HEK293 (cell line): ENCODE results near the gene PARD3.

Experiments used
- CTCF ChIP-seq: fragments of 450-650 bp; formaldehyde crosslinking; IDR thresholded peaks from 2 replicates; pipeline ENCODE4 v1.5.1; 2016; ENCODE audit warnings: missing biosample characterization, missing genetic modification characterization
- ELK4 ChIP-seq: IDR thresholded peaks from 2 replicates; pipeline ENCODE4 v1.6.1; 2011; ENCODE audit warnings: mild to moderate bottlenecking, low read depth, low read length, borderline replicate concordance
- KLF9 ChIP-seq: fragments of 450-650 bp; formaldehyde crosslinking; IDR thresholded peaks from 2 replicates; pipeline ENCODE4 v1.5.1; 2016; ENCODE audit warnings: missing biosample characterization, missing genetic modification characterization, low read depth
- SP2 ChIP-seq: fragments of 450-650 bp; formaldehyde crosslinking; IDR thresholded peaks from 2 replicates; pipeline ENCODE4 v1.5.1; 2016; ENCODE audit warnings: missing biosample characterization, missing genetic modification characterization
- TSHZ1 ChIP-seq: fragments of 450-650 bp; formaldehyde crosslinking; IDR thresholded peaks from 2 replicates; pipeline ENCODE4 v1.5.1; 2016; ENCODE audit warnings: missing biosample characterization, missing genetic modification characterization, borderline replicate concordance
- ZBTB26 ChIP-seq: fragments of 450-650 bp; formaldehyde crosslinking; optimal IDR thresholded peaks from 2 replicates; pipeline ENCODE3; 2016; ENCODE audit warnings: missing biosample characterization, mild to moderate bottlenecking, missing genetic modification characterization
- ZBTB8A ChIP-seq: fragments of 450-650 bp; formaldehyde crosslinking; IDR thresholded peaks from 2 replicates; pipeline ENCODE4 v1.5.1; 2016; ENCODE audit warnings: missing biosample characterization, missing genetic modification characterization
- ZNF112 ChIP-seq: fragments of 450-650 bp; formaldehyde crosslinking; IDR thresholded peaks from 2 replicates; pipeline ENCODE4 v1.5.0; 2017; ENCODE audit warnings: missing biosample characterization, missing genetic modification characterization
- ZNF24 ChIP-seq: fragments of 450-650 bp; formaldehyde crosslinking; IDR thresholded peaks from 2 replicates; pipeline ENCODE4 v1.5.1; 2016; ENCODE audit warnings: missing biosample characterization, missing genetic modification characterization
- ZNF274 ChIP-seq, 2 experiments: fragments of 200-500 bp in 1 of 2; fragments of 450-650 bp in 1 of 2; sonication (Bioruptor generic) in 1 of 2; formaldehyde crosslinking in 1 of 2; IDR thresholded peaks; 2 replicates each; pipeline versions ENCODE4 v1.5.1 to v1.6.1; 2014 to 2016; ENCODE audit warnings: borderline replicate concordance in 1 of 2, inconsistent platforms in 1 of 2, low read length in 1 of 2, missing biosample characterization in 1 of 2, missing genetic modification characterization in 1 of 2
- ZNF302 ChIP-seq: fragments of 450-650 bp; formaldehyde crosslinking; IDR thresholded peaks from 2 replicates; pipeline ENCODE4 v1.5.1; 2016; ENCODE audit warnings: missing biosample characterization, missing genetic modification characterization, low read depth
- ZNF623 ChIP-seq: fragments of 450-650 bp; formaldehyde crosslinking; IDR thresholded peaks from 2 replicates; pipeline ENCODE4 v1.5.1; 2016; ENCODE audit warnings: missing biosample characterization, missing genetic modification characterization
- ZNF624 ChIP-seq: fragments of 450-650 bp; formaldehyde crosslinking; IDR thresholded peaks from 2 replicates; pipeline ENCODE4 v1.5.1; 2017; ENCODE audit warnings: missing biosample characterization, missing genetic modification characterization
- ZNF670 ChIP-seq: fragments of 450-650 bp; formaldehyde crosslinking; IDR thresholded peaks from 2 replicates; pipeline ENCODE4 v1.5.1; 2016; ENCODE audit warnings: missing biosample characterization, missing genetic modification characterization, low read depth

- no peak for TF ChIP-seq ZBTB8A
- TF ChIP-seq TSHZ1 (tag by site-specific recombination) = no peak
- TF ChIP-seq CTCF (tag by site-specific recombination) = no peak
- TF ChIP-seq ZNF24 (tag by site-specific recombination) = no peak
- TF ChIP-seq ZNF274 (IDR thresholded peaks at IDR 0.05; ENCODE audit: low read length) = no peak
- TF ChIP-seq ZNF274 (tag by site-specific recombination; IDR thresholded peaks at IDR 0.05; ENCODE audit: borderline replicate concordance) = no peak
- TF ChIP-seq ZBTB26 (tag by site-specific recombination) = no peak
- no peak for TF ChIP-seq ZNF302
- TF ChIP-seq ZNF624 = no peak
- TF ChIP-seq ZNF623 (tag by site-specific recombination) = no peak
- no peak for TF ChIP-seq SP2 (tag by site-specific recombination)
- TF ChIP-seq ZNF670 (tag by site-specific recombination) = no peak
- no peak for TF ChIP-seq ELK4
- TF ChIP-seq KLF9 = no peak
- TF ChIP-seq ZNF112 (tag by site-specific recombination) = no peak
Measured at GRCh38 chr10:34190580-34190979, 624.5 kb downstream of the PARD3 start.
